Measurements from ENCODE around the gene TMEM14C. TPM values are rescaled to one million over a fixed set of nuclear protein-coding genes. Genes with fewer than 3 reads are reported as not detected.

The TMEM14C gene
- total RNA-seq = 61.8 TPM

DNA sequence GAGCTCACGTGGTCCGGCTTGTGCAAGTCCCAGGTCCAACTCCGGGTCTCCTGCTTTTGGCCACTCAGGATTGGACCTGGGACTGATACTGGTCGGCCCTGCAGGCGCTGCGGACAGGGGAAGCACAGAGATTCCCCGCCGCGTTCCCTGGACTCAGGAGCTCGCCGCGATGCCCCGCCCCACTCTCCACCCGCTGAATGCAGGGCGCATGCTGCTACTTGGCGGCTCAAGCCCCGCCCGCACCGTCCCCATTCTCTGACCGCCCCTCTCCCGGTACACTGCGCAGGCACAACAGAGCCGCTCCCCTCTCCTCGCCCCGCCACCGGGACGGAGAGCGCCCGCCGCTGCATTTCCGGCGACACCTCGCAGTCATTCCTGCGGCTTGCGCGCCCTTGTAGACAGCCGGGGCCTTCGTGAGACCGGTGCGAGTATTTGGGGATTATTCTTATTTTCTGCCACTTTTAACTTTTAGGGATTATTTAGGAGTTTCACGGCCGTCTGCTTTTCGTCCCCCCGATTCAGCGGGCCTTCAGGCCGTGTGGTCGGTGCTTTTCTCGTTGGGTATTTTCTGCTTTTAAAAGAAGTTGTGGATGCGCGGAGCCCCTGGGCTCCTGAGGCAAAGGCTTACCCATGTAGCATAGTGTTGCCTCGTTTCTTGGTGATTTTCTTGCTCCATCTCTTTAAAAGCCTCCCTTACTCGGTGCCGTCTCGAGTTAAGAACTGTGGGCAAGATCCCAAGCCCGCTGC, at the start of gene TMEM14C:
Gene TMEM14C, plus strand, starts transcription at position 251 of the 747 bp plus-strand sequence. CDS start 1,544 bp downstream, outside the sequence.

DNA sequence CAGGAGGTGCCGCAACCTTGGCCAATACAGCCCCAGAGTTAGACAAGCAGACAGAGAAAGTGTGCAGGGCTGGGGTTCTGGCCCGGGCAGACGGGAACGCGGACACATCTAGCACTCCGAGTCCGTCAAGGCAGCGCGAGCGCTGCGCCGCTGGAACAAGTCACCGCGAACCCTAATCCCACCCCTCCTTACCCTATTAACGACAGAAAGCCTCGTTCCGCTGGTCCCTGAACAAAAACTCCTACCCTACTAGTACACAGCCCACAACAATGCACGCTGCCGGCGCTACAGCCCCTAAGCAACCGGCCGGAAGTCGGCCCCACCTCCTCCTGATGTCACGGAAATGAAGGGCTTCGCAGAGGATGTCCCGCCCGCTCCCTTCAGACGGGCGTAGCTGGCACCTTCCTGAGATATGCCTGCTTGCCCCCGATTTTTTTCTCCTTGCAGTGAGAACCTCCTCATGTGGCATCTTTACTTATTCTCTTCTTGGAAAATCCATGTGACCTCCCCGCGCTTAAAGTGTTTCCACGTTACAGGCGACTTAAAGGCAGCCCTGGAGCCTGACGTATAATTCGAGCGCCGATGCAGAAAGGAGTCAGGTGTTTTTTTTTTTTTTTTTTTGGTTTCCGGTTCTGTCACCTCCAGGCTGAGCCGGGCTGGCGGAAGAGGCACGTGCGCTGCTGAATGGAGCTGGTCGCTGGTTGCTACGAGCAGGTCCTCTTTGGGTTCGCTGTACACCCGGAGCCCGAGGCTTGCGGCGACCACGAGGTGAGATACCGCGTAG, 28.4 kb upstream of the TMEM14C start, which contains the start of the genes C6orf52 and PAK1IP1:
Gene C6orf52, minus strand, starts transcription at position 315 of the 784 bp plus-strand sequence. CDS start 7,066 bp downstream, outside the sequence.
Gene PAK1IP1, plus strand, starts transcription at position 671 of the 784 bp plus-strand sequence. Its CDS starts 14 bp downstream, at position 685.

DNA sequence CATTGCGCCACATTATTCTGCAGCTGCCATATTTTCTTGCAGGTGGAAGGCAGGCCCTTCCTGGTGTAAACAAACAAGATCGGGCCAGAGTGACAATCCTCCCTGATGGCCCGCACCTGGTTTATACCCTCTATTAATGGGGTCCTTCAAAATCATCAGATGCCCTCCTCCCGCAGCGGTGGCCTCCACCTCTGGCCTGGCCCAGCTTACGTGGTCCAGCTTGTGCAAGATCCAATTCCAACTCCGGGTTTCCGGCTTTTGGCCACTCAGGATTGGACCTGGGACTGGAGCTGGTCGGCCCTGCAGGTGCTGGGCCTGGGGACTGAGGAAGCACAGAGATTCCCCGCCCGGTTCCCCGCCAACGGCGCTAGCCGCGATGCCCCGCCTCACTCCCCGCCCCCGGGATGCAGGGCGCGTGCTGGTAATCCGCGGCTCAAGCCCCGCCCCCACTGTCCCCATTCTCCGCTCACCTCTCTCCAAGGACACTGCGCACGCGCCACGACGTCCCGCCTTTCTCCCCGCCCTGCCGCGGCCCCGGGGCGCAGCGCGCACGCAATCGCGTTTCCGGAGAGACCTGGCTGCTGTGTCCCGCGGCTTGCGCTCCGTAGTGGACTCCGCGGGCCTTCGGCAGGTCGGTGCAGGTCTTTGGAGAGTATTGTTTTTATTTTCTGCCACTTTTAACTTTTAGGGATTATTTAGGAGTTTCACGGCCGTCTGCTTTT, 24.5 kb downstream of the TMEM14C start, which contains the start of gene TMEM14B:
Gene TMEM14B, plus strand, starts transcription at position 555 of the 722 bp plus-strand sequence. CDS start 1,441 bp downstream, outside the sequence.

Small RNA genes lying within 50 kb of the gene (small RNA-seq; reads per million reads assigned to genes)
- gene RF00019 = not detected
- not detected for gene RNA5SP203

Other genes starting within 250 kb of the TMEM14C start
- 21.7 TPM for gene GCNT2, start 201.7 kb upstream of the TMEM14C start, total RNA-seq
- gene C6orf52, start 28.5 kb upstream of the TMEM14C start, total RNA-seq = 0.92 TPM
- gene PAK1IP1, start 28.1 kb upstream of the TMEM14C start, total RNA-seq = 21.2 TPM
- gene TMEM14B, start 24.7 kb downstream of the TMEM14C start, total RNA-seq = 57.9 TPM
- 2.1 TPM for gene MAK, start 115.5 kb downstream of the TMEM14C start, total RNA-seq
- not detected for gene GCM2, start 159.0 kb downstream of the TMEM14C start, total RNA-seq
- gene SYCP2L, start 164.0 kb downstream of the TMEM14C start, total RNA-seq = 6.9 TPM